ENCODE data around the gene IL17D.

IL17D gene

GRCh38 chr13:20704459-20705069 lies 1.1 kb downstream of the IL17D start:
- DNase-seq (ENCODE audit: extremely low read depth, low read depth) = no peak
- TF ChIP-seq CTCF (IDR thresholded peaks at IDR 0.05; ENCODE audit: low read depth, low read length) = no peak

GRCh38 chr13:20706661-20707060 lies 3.2 kb downstream of the IL17D start:
- DNase-seq (ENCODE audit: extremely low read depth, low read depth) = no peak
- TF ChIP-seq CTCF (IDR thresholded peaks at IDR 0.05; ENCODE audit: low read depth, low read length) = no peak

GRCh38 chr13:20708216-20708615 lies 4.7 kb downstream of the IL17D start:
- no peak for DNase-seq (ENCODE audit: extremely low read depth, low read depth)
- TF ChIP-seq CTCF (IDR thresholded peaks at IDR 0.05; ENCODE audit: low read depth, low read length) = no peak

GRCh38 chr13:20709369-20709768 lies 5.9 kb downstream of the IL17D start:
- DNase-seq (ENCODE audit: extremely low read depth, low read depth) = no peak

GRCh38 chr13:20709782-20710181 lies 6.3 kb downstream of the IL17D start:
- no peak for DNase-seq (ENCODE audit: extremely low read depth, low read depth)
- no peak for TF ChIP-seq CTCF (IDR thresholded peaks at IDR 0.05; ENCODE audit: low read depth, low read length)

More at GRCh38 chr13:20709369-20709768, 5.9 kb downstream of the IL17D start:
- TF ChIP-seq CTCF (IDR thresholded peaks at IDR 0.05; ENCODE audit: low read depth, low read length) = no peak

GRCh38 chr13:20711301-20712044 lies 8.0 kb downstream of the IL17D start:
- TF ChIP-seq CTCF (IDR thresholded peaks at IDR 0.05; ENCODE audit: low read depth, low read length) = no peak
- no peak for DNase-seq (ENCODE audit: extremely low read depth, low read depth)

- no peak for TF ChIP-seq CTCF (IDR thresholded peaks at IDR 0.05; ENCODE audit: low read depth, low read length)
- no peak for DNase-seq (ENCODE audit: extremely low read depth, low read depth)
Observed at GRCh38 chr13:20713014-20713376, 9.5 kb downstream of the IL17D start.
